Endometrial microvascular endothelial cells (primary cell): ENCODE data around the gene CEP63. TPM values are rescaled to one million over a fixed set of nuclear protein-coding genes. Genes with fewer than 3 reads are reported as not detected.

Source experiments
- in situ Hi-C: cut with HindIII; loops from 2 replicates; pipeline ENCODE4 v1.10.0; 2017; ENCODE audit warnings: low sequenced_read_pairs, low pct_unique_long_range_greater_than_20kb; ENCODE audit errors: inconsistent ontology term
- total RNA-seq: library from RNA; depleted of rRNA; stranded (reverse); fragments of >200 nt; gene quantifications from one replicate; pipeline ENCODE4 v1.2.3, GENCODE V29; 2015; ENCODE audit errors: inconsistent ontology term

The CEP63 gene
- total RNA-seq, 1 donor from 2014 or later, result 23.1 TPM

DNA sequence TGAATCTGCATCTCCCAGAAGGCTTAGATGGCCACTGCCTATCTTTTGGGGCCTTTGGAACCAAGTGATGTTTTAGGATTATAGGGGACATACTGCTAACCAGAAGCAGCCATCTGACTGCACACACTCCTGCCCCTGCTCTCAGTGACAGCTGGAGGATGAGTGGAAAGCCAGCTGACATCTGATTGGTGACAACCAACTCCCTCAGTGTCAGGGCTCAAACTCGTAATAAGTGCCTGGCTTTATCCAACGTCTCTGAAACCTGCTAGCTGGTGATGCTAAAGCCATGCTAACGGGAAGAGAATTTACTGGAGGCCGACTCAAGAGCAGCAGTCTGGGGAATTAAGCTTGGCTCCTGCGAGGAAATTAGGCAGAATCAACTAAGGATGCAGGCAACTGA lies 129.9 kb downstream of the CEP63 start:
- in situ Hi-C loops, result no loop called here

- in situ Hi-C loops, result no loop called here
These were observed 132.0 kb downstream of the CEP63 start for GRCh38 chr3:134617608-134618477.

GRCh38 chr3:134618478-134619300 lies 132.8 kb downstream of the CEP63 start:
- in situ Hi-C loops, result no loop called here

GRCh38 chr3:134619301-134619615 lies 133.4 kb downstream of the CEP63 start:
- in situ Hi-C loops, result no loop called here

DNA sequence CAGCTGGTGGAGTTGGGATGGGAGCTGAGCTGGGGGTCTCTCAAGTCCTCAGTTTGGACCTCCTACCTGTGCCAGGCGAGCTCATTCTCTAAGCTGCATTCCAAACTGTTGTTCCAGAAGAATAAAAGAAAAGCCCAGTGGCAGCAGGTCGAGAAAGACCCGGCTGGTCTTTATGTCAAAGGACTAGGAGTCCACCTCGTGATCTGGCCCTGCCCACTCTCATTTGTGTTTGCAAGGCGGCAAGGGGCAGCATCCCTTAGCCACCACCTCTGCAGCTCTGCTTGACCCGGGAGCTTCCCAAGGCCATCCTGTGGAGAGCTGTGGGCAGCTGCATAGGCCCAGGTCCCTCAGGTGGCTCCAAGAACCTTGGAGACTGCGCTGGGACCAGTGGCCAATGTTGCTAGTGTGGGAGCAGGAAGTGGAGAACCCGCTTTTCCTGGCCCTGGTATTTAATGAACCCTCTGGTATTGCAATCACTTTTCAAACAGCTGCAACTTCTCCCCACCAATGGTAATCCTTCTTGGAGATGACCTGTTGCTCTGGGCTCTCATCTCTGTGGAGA lies 134.1 kb downstream of the CEP63 start:
- in situ Hi-C loops, result no loop called here

- in situ Hi-C loops, result no loop called here
These were observed 134.7 kb downstream of the CEP63 start for GRCh38 chr3:134620476-134621115.

DNA sequence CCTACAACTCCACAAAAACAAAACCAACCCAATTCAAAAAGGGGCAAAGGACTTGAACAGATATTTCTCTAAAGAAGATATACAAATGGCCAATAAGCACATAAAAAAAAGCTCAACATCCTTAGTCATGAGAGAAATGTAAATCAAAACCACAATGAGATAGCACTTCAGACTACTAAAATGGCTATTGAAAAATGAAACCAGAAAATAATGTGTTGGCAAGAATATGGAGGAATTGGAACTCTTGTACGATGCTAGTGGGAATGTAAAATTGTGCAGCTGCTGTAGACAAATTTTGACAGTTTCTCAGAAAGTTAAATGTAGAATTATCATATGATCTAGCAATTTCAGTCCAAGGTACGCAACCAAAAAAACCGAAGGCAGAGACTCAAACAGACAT lies 136.0 kb downstream of the CEP63 start:
- in situ Hi-C loops, result no loop called here

DNA sequence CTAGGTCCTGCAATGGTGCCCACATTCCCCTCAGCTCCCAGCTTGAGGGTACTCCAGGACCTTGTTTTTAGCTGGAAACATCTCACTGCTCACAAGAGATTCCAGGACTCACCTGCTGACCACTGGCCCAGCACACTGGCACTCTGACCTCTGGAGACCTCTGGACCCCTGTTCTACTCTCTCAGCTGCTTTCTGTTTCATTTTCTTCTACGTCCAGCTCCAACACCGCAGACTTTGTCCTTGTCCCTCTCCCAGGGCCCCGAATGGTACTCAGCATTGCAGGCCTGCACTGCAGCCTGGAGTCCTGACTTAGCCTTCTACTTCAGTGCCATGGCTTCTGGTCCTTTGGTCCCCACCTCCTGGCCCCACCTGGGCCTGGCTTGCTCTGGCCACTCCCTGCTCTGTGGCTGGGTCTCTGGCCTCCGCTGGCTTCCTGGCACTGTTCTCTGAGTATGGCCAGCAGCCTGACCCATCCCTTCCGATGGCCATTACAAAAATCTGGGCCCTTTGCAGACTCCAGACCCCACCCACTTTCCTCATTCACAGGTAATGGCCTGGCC lies 137.0 kb downstream of the CEP63 start:
- in situ Hi-C loops, result no loop called here

- in situ Hi-C loops, result no loop called here
These were observed 137.9 kb downstream of the CEP63 start for GRCh38 chr3:134623615-134624245.

Other genes with a start within 250 kb of the CEP63 start
- 60.0 TPM for gene RYK, start 235.2 kb upstream of the CEP63 start, total RNA-seq
- 78.7 TPM for gene AMOTL2, start 111.6 kb upstream of the CEP63 start, total RNA-seq
- 105 TPM for gene ANAPC13, start 72 bp upstream of the CEP63 start, total RNA-seq
- gene KY, start 165.0 kb downstream of the CEP63 start, total RNA-seq, result not detected